Gastrocnemius medialis (tissue), 4 donors: Measurements from ENCODE around the gene PTPN23.

ENCODE experiments used
- CTCF ChIP-seq, 5 experiments: fragments of 450-650 bp in 3 of 5; fragments of 200-600 bp in 2 of 5; sonication (generic) in 2 of 5; IDR thresholded peaks in 4 of 5; conservative IDR thresholded peaks in 1 of 5; 1 replicate in 4 of 5; 2 replicates in 1 of 5; pipeline ENCODE4 v1.5.1; 2016 to 2019; ENCODE audit warnings: antibody characterized with exemption in 5 of 5, mild to moderate bottlenecking in 3 of 5, moderate library complexity in 3 of 5
- POLR2A ChIP-seq, 2 donors: fragments of 450-650 bp; IDR thresholded peaks; one replicate each; pipeline ENCODE4 v1.6.1; 2017; ENCODE audit warnings: antibody characterized with exemption in 2 of 2, mild to moderate bottlenecking in 2 of 2, moderate library complexity in 2 of 2

- TF ChIP-seq CTCF (IDR thresholded peaks at IDR 0.05 in 4 of 5, conservative IDR thresholded peaks at IDR 0.05 in 1 of 5) (no peak), POLR2A (IDR thresholded peaks at IDR 0.05) (no peak)
Measured at GRCh38 chr3:47339951-47340350, 40.9 kb upstream of the PTPN23 start.
